Colonic mucosa (tissue), 4 donors: ENCODE results near the gene TOR1AIP1. TPM values are rescaled to one million over a fixed set of nuclear protein-coding genes. Genes with fewer than 3 reads are reported as not detected.
"Not testable (repeated sequence)": the region's sequence is repeated elsewhere in the genome, so short reads cannot be mapped to it uniquely, and the experiment has no call there.

Experiments used
- DNase-seq: peaks from one replicate; pipeline ENCODE4 v3.0.0-alpha.2; 2020
- H3K27ac ChIP-seq: fragments of 200-600 bp; one replicate; pipeline ENCODE4 v1.8.0; 2021
- H3K27me3 ChIP-seq: fragments of 200-600 bp; one replicate; pipeline ENCODE4 v1.8.0; 2021
- H3K36me3 ChIP-seq: fragments of 200-600 bp; one replicate; pipeline ENCODE4 v1.8.0; 2021
- H3K4me1 ChIP-seq: fragments of 200-600 bp; one replicate; pipeline ENCODE4 v1.8.0; 2021; ENCODE audit warnings: mild to moderate bottlenecking
- H3K4me3 ChIP-seq: fragments of 200-600 bp; one replicate; pipeline ENCODE4 v1.8.0; 2021
- H3K9ac ChIP-seq, 2 donors: one replicate each; pipeline ENCODE4 v1.7.0; 2013; ENCODE audit warnings: control low read depth in 2 of 2, low read depth in 2 of 2, low read length in 2 of 2
- H3K9me3 ChIP-seq: fragments of 200-600 bp; one replicate; pipeline ENCODE4 v1.8.0; 2021
- CTCF ChIP-seq: fragments of 200-600 bp; IDR thresholded peaks from one replicate; pipeline ENCODE4 v1.8.0; 2022; ENCODE audit warnings: antibody characterized with exemption, mild to moderate bottlenecking
- intact Hi-C: fragments of 100-400 bp; cut with DNase I; formaldehyde crosslinking; loops from one replicate; pipeline ENCODE4 v1.14.1; 2022
- total RNA-seq, 2 donors: library from RNA; stranded (reverse); fragmentation: NEBNext Ultra II Directional in 1 of 2; extraction: Animal tissue kit (Norgen Biotek cat#: 25700) in 1 of 2; gene quantifications; one replicate each; pipeline ENCODE4 v1.2.1, GENCODE V29; 2021
- donor health status: healthy.
- donor health status: DM: no; HTN: no; CAD: no.
- donor health status: DM: no; HTN: no; CAD: no.

TOR1AIP1 gene
- total RNA-seq, 2 donors from 2014 or later, result 19.3 to 29.7 TPM

- H3K4me1 ChIP-seq, result no peaks in the 10 kb centered on the region
- H3K4me3 ChIP-seq, result peak overlapping the region; percentile 67
- no peaks in the 10 kb centered on the region for H3K27me3 ChIP-seq
- no peak for DNase-seq
- peak; percentile 20 for TF ChIP-seq CTCF
- H3K9ac ChIP-seq, result peak overlapping the region; percentile 57 to 90
- no peaks in the 10 kb centered on the region for H3K36me3 ChIP-seq
- intact Hi-C loops, result loop anchor here (10.0 kb wide), 1 partner anchor 69 kb away; the partner anchor contains the start of gene TOR1AIP1
- H3K27ac ChIP-seq, result peak overlapping the region; percentile 92
- H3K9me3 ChIP-seq, result no peaks in the 10 kb centered on the region
Measured at GRCh38 chr1:179953974-179954492, 71.9 kb downstream of the TOR1AIP1 start.

- Histone ChIP-seq H3K9me3 (no peaks in the 10 kb centered on the region), H3K4me1 (no peaks in the 10 kb centered on the region), H3K9ac (peak within 1 kb of the TSS; percentile 90 to 97), H3K4me3 (peak within 1 kb of the TSS; percentile 67), H3K27ac (peak within 1 kb of the TSS; percentile 92), H3K36me3 (no peaks in the 10 kb centered on the region), H3K27me3 (no peaks in the 10 kb centered on the region)
- no peak for TF ChIP-seq CTCF
- intact Hi-C loops, result loop anchor here (10.0 kb wide), 1 partner anchor 70 kb away; the partner anchor contains the start of gene TOR1AIP1
- DNase-seq, result peak; percentile 98
Measured at GRCh38 chr1:179954493-179955286, 72.6 kb downstream of the TOR1AIP1 start, which contains the start of gene CEP350. CEP350 (plus strand) TSS chr1:179954810; CDS start chr1:179986182, 31,372 bp downstream.

GRCh38 chr1:179955287-179955680 is 73.2 kb downstream of the TOR1AIP1 start:
- no peaks in the 10 kb centered on the region for H3K9me3 ChIP-seq

GRCh38 chr1:179955731-179956130 is 73.6 kb downstream of the TOR1AIP1 start:
- no peak for TF ChIP-seq CTCF
- Histone ChIP-seq H3K36me3 (no peaks in the 10 kb centered on the region), H3K4me3 (peak overlapping the region; percentile 67), H3K27ac (peak overlapping the region; percentile 92), H3K9me3 (no peaks in the 10 kb centered on the region), H3K4me1 (no peaks in the 10 kb centered on the region), H3K9ac (peak overlapping the region in 1 of 2 donors; percentile 90), H3K27me3 (no peaks in the 10 kb centered on the region)
- DNase-seq, result no peak
- intact Hi-C loops, result loop anchor here (10.0 kb wide), 1 partner anchor 71 kb away; the partner anchor contains the start of gene TOR1AIP1

More at GRCh38 chr1:179955287-179955680, 73.2 kb downstream of the TOR1AIP1 start:
- no peak for TF ChIP-seq CTCF
- peak overlapping the region; percentile 90 to 97 for H3K9ac ChIP-seq
- intact Hi-C loops, result loop anchor here (10.0 kb wide), 1 partner anchor 70 kb away; the partner anchor contains the start of gene TOR1AIP1
- peak overlapping the region; percentile 67 for H3K4me3 ChIP-seq
- peak; percentile 66 for DNase-seq
- H3K27me3 ChIP-seq, result no peaks in the 10 kb centered on the region
- H3K4me1 ChIP-seq, result no peaks in the 10 kb centered on the region
- no peaks in the 10 kb centered on the region for H3K36me3 ChIP-seq
- peak overlapping the region; percentile 92 for H3K27ac ChIP-seq

DNA sequence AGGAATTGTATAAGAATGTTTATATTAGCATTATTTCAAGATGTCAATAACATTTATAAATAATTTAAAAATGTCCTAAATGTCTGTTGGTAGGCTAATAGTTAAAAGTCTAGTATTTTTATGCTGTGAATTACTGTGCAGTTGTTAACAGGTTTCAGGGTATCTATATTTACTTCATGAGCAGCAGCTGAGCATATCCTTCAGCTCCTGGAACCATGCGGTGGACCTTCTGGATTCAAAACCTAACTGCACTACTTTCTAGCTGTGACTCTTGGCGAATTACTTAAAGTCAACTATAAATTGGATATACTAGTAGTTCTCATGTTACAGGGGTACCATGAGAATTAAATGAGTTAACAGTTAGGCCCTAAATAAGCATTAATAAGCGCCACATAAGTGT is 76.3 kb downstream of the TOR1AIP1 start:
- Histone ChIP-seq H3K27me3 (no peaks in the 10 kb centered on the region), H3K27ac (no peak overlapping the region), H3K36me3 (no peaks in the 10 kb centered on the region), H3K4me3 (no peak overlapping the region), H3K4me1 (no peaks in the 10 kb centered on the region), H3K9ac (no peak overlapping the region), H3K9me3 (no peaks in the 10 kb centered on the region)
- no peak for TF ChIP-seq CTCF
- no peak for DNase-seq
- intact Hi-C loops, result loop anchor here (10.0 kb wide), 1 partner anchor 74 kb away; the partner anchor contains the start of gene TOR1AIP1

GRCh38 chr1:179962168-179962567 is 80.1 kb downstream of the TOR1AIP1 start:
- not testable (repeated sequence) for H3K4me1 ChIP-seq

More at GRCh38 chr1:179962168-179962567, 80.1 kb downstream of the TOR1AIP1 start:
- H3K36me3 ChIP-seq, H3K27ac ChIP-seq, H3K9me3 ChIP-seq, H3K9ac ChIP-seq, DNase-seq, H3K4me3 ChIP-seq, intact Hi-C loops, H3K27me3 ChIP-seq: not testable (repeated sequence)
